NOMO-1 treated with dmso at 0.1 percent for 144 hours (cell line): ENCODE measurements around the gene GRIN1.
"Not testable (repeated sequence)": the region's sequence is repeated elsewhere in the genome, so short reads cannot be mapped to it uniquely, and the experiment has no call there.

Experiments
- DNase-seq: peaks from one replicate; lab custom pipeline; 2025; ENCODE audit not compliant: unreplicated experiment; lab: John Stamatoyannopoulos, UW

The GRIN1 gene

GRCh38 chr9:137127301-137128157 lies 11.4 kb upstream of the GRIN1 start:
- peak; percentile 81 for DNase-seq

- no peak for DNase-seq
These were observed 10.6 kb upstream of the GRIN1 start for GRCh38 chr9:137128158-137128861.

- no peak for DNase-seq
These were observed 10.0 kb upstream of the GRIN1 start for GRCh38 chr9:137128862-137129455.

- DNase-seq, result peak; percentile 92
These were observed 9.3 kb upstream of the GRIN1 start for GRCh38 chr9:137129456-137130175.

GRCh38 chr9:137130176-137130755 lies 8.7 kb upstream of the GRIN1 start:
- DNase-seq, result no peak

GRCh38 chr9:137134191-137134590 lies 4.8 kb upstream of the GRIN1 start:
- no peak for DNase-seq

GRCh38 chr9:137135154-137135553 lies 3.8 kb upstream of the GRIN1 start:
- DNase-seq, result not testable (repeated sequence)

GRCh38 chr9:137136261-137136880 lies 2.6 kb upstream of the GRIN1 start:
- no peak for DNase-seq

- no peak for DNase-seq
These were observed 1.9 kb upstream of the GRIN1 start for GRCh38 chr9:137136881-137137607.

GRCh38 chr9:137138058-137138721 lies 764 bp upstream of the GRIN1 start:
- no peak for DNase-seq

- no peak for DNase-seq
These were observed 655 bp downstream of the GRIN1 start for GRCh38 chr9:137139468-137140150.

- DNase-seq, result no peak
These were observed 1.4 kb downstream of the GRIN1 start for GRCh38 chr9:137140151-137141012.

GRCh38 chr9:137141050-137141810 lies 2.3 kb downstream of the GRIN1 start:
- DNase-seq, result no peak

- no peak for DNase-seq
These were observed 3.3 kb downstream of the GRIN1 start for GRCh38 chr9:137141976-137142936.

- no peak for DNase-seq
These were observed 4.5 kb downstream of the GRIN1 start for GRCh38 chr9:137143459-137143858.
